ENCODE results near the gene NEK7. TPM values are rescaled to one million over a fixed set of nuclear protein-coding genes. Genes with fewer than 3 reads are reported as not detected.
A peak's percentile ranks its signal among the peaks of the same experiment; 100 is the strongest.

Gene NEK7
- total and polyA plus RNA-seq, 4 experiments from 2014 or later: 53.5 to 63.8 (median 57.2) TPM

GRCh38 chr1:198231779-198232178, 75.0 kb downstream of the NEK7 start:
- Histone ChIP-seq H3K36me3 (ENCODE audit: insufficient read depth, low read length) (no peaks in the 10 kb centered on the region), H3K4me1 (ENCODE audit: insufficient read depth, low read length) (peaks cover 18% of the 10 kb centered on the region), H3K9me3 (ENCODE audit: control insufficient read depth in 1 of 2, low read length in 2 of 2) (no peaks in the 10 kb centered on the region), H3K27me3 (ENCODE audit: insufficient read depth, low read length) (no peaks in the 10 kb centered on the region), H3K27ac (ENCODE audit: low read depth, low read length) (no peak overlapping the region), H3K4me3 (ENCODE audit: low read length in 2 of 2) (no peak overlapping the region)
- H3K4me3 Mint-ChIP-seq: no peak overlapping the region
- peaks cover 0 to 11% (median 3%) of the 10 kb centered on the region in 8 donors for H3K9me3 Mint-ChIP-seq
- DNase-seq: no peak
- ChIA-PET POLR2A (ENCODE audit: partially characterized antibody) (no interaction called here), CTCF (ENCODE audit: partially characterized antibody) (no interaction called here)
- H3K4me1 Mint-ChIP-seq: peaks cover 23 to 43% (median 36%) of the 10 kb centered on the region in 4 donors
- intact Hi-C loops (cut with micrococcal nuclease): no loop called here
- peak overlapping the region in 3 of 7 donors; percentile 1 to 18 (median 11) for H3K27ac Mint-ChIP-seq
- no peaks in the 10 kb centered on the region for H3K27me3 Mint-ChIP-seq
- peaks cover 12 to 21% of the 10 kb centered on the region in 2 donors for H3K36me3 Mint-ChIP-seq

- intact Hi-C loops (cut with micrococcal nuclease): no loop called here
- no peak overlapping the region for H3K4me3 Mint-ChIP-seq
- Histone ChIP-seq H3K36me3 (ENCODE audit: insufficient read depth, low read length) (no peaks in the 10 kb centered on the region), H3K9me3 (ENCODE audit: control insufficient read depth in 1 of 2, low read length in 2 of 2) (no peaks in the 10 kb centered on the region), H3K27ac (ENCODE audit: low read depth, low read length) (no peak overlapping the region), H3K4me3 (ENCODE audit: low read length in 2 of 2) (no peak overlapping the region), H3K4me1 (ENCODE audit: insufficient read depth, low read length) (peaks cover 18% of the 10 kb centered on the region), H3K27me3 (ENCODE audit: insufficient read depth, low read length) (no peaks in the 10 kb centered on the region)
- DNase-seq: no peak
- ChIA-PET CTCF (ENCODE audit: partially characterized antibody) (no interaction called here), POLR2A (ENCODE audit: partially characterized antibody) (no interaction called here)
- peak overlapping the region in 3 of 7 donors; percentile 1 to 18 (median 11) for H3K27ac Mint-ChIP-seq
- H3K4me1 Mint-ChIP-seq: peaks cover 23 to 43% (median 36%) of the 10 kb centered on the region in 4 donors
- peaks cover 0 to 7% (median 3%) of the 10 kb centered on the region in 8 donors for H3K9me3 Mint-ChIP-seq
- peaks cover 10 to 21% of the 10 kb centered on the region in 2 donors for H3K36me3 Mint-ChIP-seq
- H3K27me3 Mint-ChIP-seq: no peaks in the 10 kb centered on the region
These were observed 75.6 kb downstream of the NEK7 start for GRCh38 chr1:198232378-198232777.

GRCh38 chr1:198232940-198233675, 76.3 kb downstream of the NEK7 start:
- Histone ChIP-seq H3K4me3 (ENCODE audit: low read length in 2 of 2) (no peak overlapping the region), H3K27ac (ENCODE audit: low read depth, low read length) (no peak overlapping the region), H3K4me1 (ENCODE audit: insufficient read depth, low read length) (peaks cover 22% of the 10 kb centered on the region), H3K9me3 (ENCODE audit: control insufficient read depth in 1 of 2, low read length in 2 of 2) (no peaks in the 10 kb centered on the region), H3K36me3 (ENCODE audit: insufficient read depth, low read length) (no peaks in the 10 kb centered on the region), H3K27me3 (ENCODE audit: insufficient read depth, low read length) (no peaks in the 10 kb centered on the region)
- CTCF ChIA-PET (ENCODE audit: partially characterized antibody): no interaction called here
- Mint-ChIP-seq H3K27me3 (no peaks in the 10 kb centered on the region), H3K4me3 (no peak overlapping the region), H3K4me1 (peaks cover 23 to 43% (median 36%) of the 10 kb centered on the region in 4 donors), H3K36me3 (peaks cover 10 to 21% of the 10 kb centered on the region in 2 donors), H3K27ac (no peak overlapping the region), H3K9me3 (peaks cover 0 to 4% (median 3%) of the 10 kb centered on the region in 8 donors)
- no peak for DNase-seq
- POLR2A ChIA-PET (ENCODE audit: partially characterized antibody): interaction anchor here (0.7 kb wide), 1 partner anchor 498 kb away, joined by 3 read pairs; no protein-coding TSS in a partner anchor
- intact Hi-C loops (cut with micrococcal nuclease): no loop called here

GRCh38 chr1:198234520-198235251, 77.9 kb downstream of the NEK7 start:
- Mint-ChIP-seq H3K4me1 (peaks cover 15 to 32% (median 31%) of the 10 kb centered on the region in 4 donors), H3K27me3 (no peaks in the 10 kb centered on the region), H3K27ac (peak overlapping the region in 4 of 7 donors; percentile 25 to 58 (median 40)), H3K4me3 (peak overlapping the region in 3 of 8 donors; percentile 14 to 53 (median 22)), H3K9me3 (peaks cover 0 to 4% (median 3%) of the 10 kb centered on the region in 8 donors), H3K36me3 (peaks cover 10 to 22% of the 10 kb centered on the region in 2 donors)
- ChIA-PET CTCF (ENCODE audit: partially characterized antibody) (no interaction called here), POLR2A (ENCODE audit: partially characterized antibody) (no interaction called here)
- no peaks in the 10 kb centered on the region for H3K9me3 ChIP-seq (ENCODE audit: control insufficient read depth in 1 of 2, low read length in 2 of 2)
- intact Hi-C loops (cut with micrococcal nuclease): no loop called here
- H3K4me1 ChIP-seq (ENCODE audit: insufficient read depth, low read length): peaks cover 22% of the 10 kb centered on the region
- no peak overlapping the region for H3K4me3 ChIP-seq (ENCODE audit: low read length in 2 of 2)
- H3K27me3 ChIP-seq (ENCODE audit: insufficient read depth, low read length): no peaks in the 10 kb centered on the region
- H3K27ac ChIP-seq (ENCODE audit: low read depth, low read length): no peak overlapping the region
- no peaks in the 10 kb centered on the region for H3K36me3 ChIP-seq (ENCODE audit: insufficient read depth, low read length)
- DNase-seq: no peak

GRCh38 chr1:198238121-198238520, 81.3 kb downstream of the NEK7 start:
- H3K9me3 ChIP-seq (ENCODE audit: control insufficient read depth in 1 of 2, low read length in 2 of 2): no peaks in the 10 kb centered on the region
- H3K27me3 ChIP-seq (ENCODE audit: insufficient read depth, low read length): no peaks in the 10 kb centered on the region
- Mint-ChIP-seq H3K27ac (no peak overlapping the region), H3K4me3 (no peak overlapping the region), H3K4me1 (peaks cover 16 to 43% (median 37%) of the 10 kb centered on the region in 4 donors), H3K27me3 (no peaks in the 10 kb centered on the region), H3K36me3 (peaks cover 7 to 17% of the 10 kb centered on the region in 2 donors), H3K9me3 (peaks cover 0 to 4% (median 3%) of the 10 kb centered on the region in 8 donors)
- POLR2A ChIA-PET (ENCODE audit: partially characterized antibody): no interaction called here
- intact Hi-C loops (cut with micrococcal nuclease): no loop called here
- H3K36me3 ChIP-seq (ENCODE audit: insufficient read depth, low read length): no peaks in the 10 kb centered on the region
- no peak overlapping the region for H3K4me3 ChIP-seq (ENCODE audit: low read length in 2 of 2)
- no peak for DNase-seq
- H3K4me1 ChIP-seq (ENCODE audit: insufficient read depth, low read length): peaks cover 22% of the 10 kb centered on the region
- no peak overlapping the region for H3K27ac ChIP-seq (ENCODE audit: low read depth, low read length)
- CTCF ChIA-PET (ENCODE audit: partially characterized antibody): no interaction called here

- H3K4me1 ChIP-seq (ENCODE audit: insufficient read depth, low read length): peaks cover 4% of the 10 kb centered on the region
- Mint-ChIP-seq H3K27ac (no peak overlapping the region), H3K9me3 (no peaks in the 10 kb centered on the region), H3K4me3 (no peak overlapping the region), H3K36me3 (peaks cover 8 to 15% of the 10 kb centered on the region in 2 donors), H3K27me3 (no peaks in the 10 kb centered on the region), H3K4me1 (peaks cover 14 to 37% (median 28%) of the 10 kb centered on the region in 4 donors)
- H3K27me3 ChIP-seq (ENCODE audit: insufficient read depth, low read length): no peaks in the 10 kb centered on the region
- H3K4me3 ChIP-seq (ENCODE audit: low read length in 2 of 2): no peak overlapping the region
- ChIA-PET CTCF (ENCODE audit: partially characterized antibody) (no interaction called here), POLR2A (ENCODE audit: partially characterized antibody) (no interaction called here)
- intact Hi-C loops (cut with micrococcal nuclease): loop anchor here (5.0 kb wide), 1 partner anchor 84 kb away; the partner anchor contains the start of gene NEK7
- DNase-seq: no peak
- H3K27ac ChIP-seq (ENCODE audit: low read depth, low read length): no peak overlapping the region
- no peaks in the 10 kb centered on the region for H3K9me3 ChIP-seq (ENCODE audit: control insufficient read depth in 1 of 2, low read length in 2 of 2)
- H3K36me3 ChIP-seq (ENCODE audit: insufficient read depth, low read length): no peaks in the 10 kb centered on the region
These were observed 84.8 kb downstream of the NEK7 start for GRCh38 chr1:198241553-198241952.

- no peak overlapping the region for H3K27ac ChIP-seq (ENCODE audit: low read depth, low read length)
- intact Hi-C loops (cut with micrococcal nuclease): loop anchor here (5.0 kb wide), 1 partner anchor 87 kb away; the partner anchor contains the start of gene NEK7
- no peaks in the 10 kb centered on the region for H3K9me3 ChIP-seq (ENCODE audit: control insufficient read depth in 1 of 2, low read length in 2 of 2)
- CTCF ChIA-PET (ENCODE audit: partially characterized antibody): no interaction called here
- Mint-ChIP-seq H3K9me3 (peaks cover 0 to 5% (median 2%) of the 10 kb centered on the region in 8 donors), H3K36me3 (peaks cover 14 to 16% of the 10 kb centered on the region in 2 donors), H3K27ac (peak overlapping the region in 1 of 7 donors; percentile 64), H3K27me3 (no peaks in the 10 kb centered on the region), H3K4me3 (no peak overlapping the region), H3K4me1 (peaks cover 17 to 52% (median 27%) of the 10 kb centered on the region in 4 donors)
- H3K27me3 ChIP-seq (ENCODE audit: insufficient read depth, low read length): no peaks in the 10 kb centered on the region
- no peaks in the 10 kb centered on the region for H3K36me3 ChIP-seq (ENCODE audit: insufficient read depth, low read length)
- DNase-seq: no peak
- no peak overlapping the region for H3K4me3 ChIP-seq (ENCODE audit: low read length in 2 of 2)
- POLR2A ChIA-PET (ENCODE audit: partially characterized antibody): no interaction called here
- H3K4me1 ChIP-seq (ENCODE audit: insufficient read depth, low read length): no peaks in the 10 kb centered on the region
These were observed 88.0 kb downstream of the NEK7 start for GRCh38 chr1:198244772-198245171.
